SU-DHL-6 (cell line): Measurements from ENCODE around the gene TRAF3IP1.

Experiments used
- H2AFZ ChIP-seq: fragments of 200-600 bp; sonication (generic); 2 replicates; pipeline ENCODE4 v1.6.1; 2014; ENCODE audit warnings: low read depth, mild to moderate bottlenecking, moderate library complexity, mixed read lengths, antibody characterized with exemption, low read length; ENCODE audit not compliant: severe bottlenecking
- H3F3A ChIP-seq: fragments of 200-600 bp; shearing (Covaris generic); 2 replicates; pipeline ENCODE4 v1.6.0; 2016; ENCODE audit warnings: antibody characterized with exemption, mild to moderate bottlenecking; ENCODE audit not compliant: insufficient read depth
- H3K27ac ChIP-seq: fragments of 200-600 bp; sonication (generic); 2 replicates; pipeline ENCODE4 v1.5.1; 2016; ENCODE audit warnings: low read depth, mild to moderate bottlenecking, low read length, moderate library complexity, mixed read lengths
- H3K27me3 ChIP-seq: fragments of 200-600 bp; sonication (generic), shearing (Covaris generic); 2 replicates; pipeline ENCODE4 v1.6.0; 2014; ENCODE audit warnings: mild to moderate bottlenecking, low read length
- H3K36me3 ChIP-seq: fragments of 200-600 bp; sonication (generic); 2 replicates; pipeline ENCODE4 v1.6.1; 2014; ENCODE audit warnings: mild to moderate bottlenecking, low read length, mixed read lengths
- H3K4me2 ChIP-seq: fragments of 300-600, 200-600 bp; shearing (Covaris generic), sonication (generic); 2 replicates; pipeline ENCODE4 v1.6.0; 2014; ENCODE audit warnings: low read length, low read depth, mild to moderate bottlenecking; ENCODE audit not compliant: poor library complexity, severe bottlenecking
- H3K4me3 ChIP-seq: fragments of 200-600 bp; sonication (generic); 2 replicates; pipeline ENCODE4 v1.5.1; 2014; ENCODE audit warnings: antibody characterized with exemption, low read length, mild to moderate bottlenecking, mixed read lengths; ENCODE audit not compliant: insufficient read depth, poor library complexity, severe bottlenecking
- H3K79me2 ChIP-seq: fragments of 200-600 bp; sonication (generic); 2 replicates; pipeline ENCODE4 v1.6.1; 2014; ENCODE audit warnings: mild to moderate bottlenecking, low read length, moderate library complexity; ENCODE audit not compliant: insufficient read depth
- H3K9ac ChIP-seq: fragments of 200-600 bp; sonication (generic); 2 replicates; pipeline ENCODE4 v1.7.0; 2014; ENCODE audit warnings: mild to moderate bottlenecking, low read length
- H3K9me2 ChIP-seq: fragments of 200-600 bp; sonication (generic); replicated peaks from 2 replicates; pipeline ENCODE4 v1.6.1; 2014; ENCODE audit warnings: low read length; ENCODE audit not compliant: insufficient read depth
- H3K9me3 ChIP-seq: fragments of 200-600 bp; sonication (generic); 2 replicates; pipeline ENCODE4 v1.6.1; 2014; ENCODE audit warnings: low read length, mixed read lengths; ENCODE audit not compliant: insufficient read depth
- H4K20me1 ChIP-seq: fragments of 200-600 bp; sonication (generic); 2 replicates; pipeline ENCODE4 v1.6.1; 2014; ENCODE audit warnings: low read depth, mild to moderate bottlenecking, antibody characterized with exemption, low read length, moderate library complexity, mixed read lengths
- CTCF ChIP-seq: fragments of 200-600 bp; sonication (generic); IDR thresholded peaks from one replicate; pipeline ENCODE4 v1.5.1; 2017; ENCODE audit warnings: antibody characterized with exemption, mild to moderate bottlenecking, low read length, moderate library complexity; ENCODE audit not compliant: insufficient read depth, poor library complexity, severe bottlenecking
- EZH2phosphoT487 ChIP-seq: fragments of 200-600 bp; sonication (generic), shearing (Covaris generic); conservative IDR thresholded peaks from 2 replicates; pipeline ENCODE4 v1.6.1; 2018; ENCODE audit warnings: mild to moderate bottlenecking, antibody characterized with exemption, low read length, moderate library complexity, mixed read lengths

Gene TRAF3IP1

GRCh38 chr2:238406221-238406997, 86.1 kb downstream of the TRAF3IP1 start:
- Histone ChIP-seq H3K27ac (no peak overlapping the region), H3K4me2 (no peak overlapping the region), H3K4me3 (no peak overlapping the region), H3K27me3 (no peaks in the 10 kb centered on the region), H3K9me2 (no peaks in the 10 kb centered on the region), H3K36me3 (no peaks in the 10 kb centered on the region), H3F3A (no peaks in the 10 kb centered on the region), H2AFZ (no peak overlapping the region), H4K20me1 (no peaks in the 10 kb centered on the region), H3K79me2 (no peaks in the 10 kb centered on the region), H3K9ac (no peak overlapping the region), H3K9me3 (no peaks in the 10 kb centered on the region)
- TF ChIP-seq CTCF (no peak), EZH2phosphoT487 (no peak)

- Histone ChIP-seq H2AFZ (no peak overlapping the region), H3K9me2 (no peaks in the 10 kb centered on the region), H3K27ac (no peak overlapping the region), H3K27me3 (no peaks in the 10 kb centered on the region), H3K79me2 (no peaks in the 10 kb centered on the region), H3K9ac (no peak overlapping the region), H3K4me3 (no peak overlapping the region), H4K20me1 (no peaks in the 10 kb centered on the region), H3K4me2 (no peak overlapping the region), H3F3A (no peaks in the 10 kb centered on the region), H3K9me3 (no peaks in the 10 kb centered on the region), H3K36me3 (no peaks in the 10 kb centered on the region)
- TF ChIP-seq CTCF (no peak), EZH2phosphoT487 (no peak)
Observed at GRCh38 chr2:238406998-238407285, 86.6 kb downstream of the TRAF3IP1 start.

GRCh38 chr2:238407566-238407965, 87.2 kb downstream of the TRAF3IP1 start:
- H3K4me2 ChIP-seq, result no peak overlapping the region
- TF ChIP-seq CTCF (no peak), EZH2phosphoT487 (no peak)
- no peaks in the 10 kb centered on the region for H3K79me2 ChIP-seq
- H4K20me1 ChIP-seq, result no peaks in the 10 kb centered on the region
- no peaks in the 10 kb centered on the region for H3K9me2 ChIP-seq
- no peak overlapping the region for H2AFZ ChIP-seq
- no peaks in the 10 kb centered on the region for H3K9me3 ChIP-seq
- no peaks in the 10 kb centered on the region for H3K27me3 ChIP-seq
- no peak overlapping the region for H3K4me3 ChIP-seq
- no peaks in the 10 kb centered on the region for H3K36me3 ChIP-seq
- H3F3A ChIP-seq, result no peaks in the 10 kb centered on the region
- no peak overlapping the region for H3K27ac ChIP-seq
- H3K9ac ChIP-seq, result no peak overlapping the region
